8988T (cell line): ENCODE data around the gene EYS.
"Not testable (repeated sequence)": the region's sequence is repeated elsewhere in the genome, so short reads cannot be mapped to it uniquely, and the experiment has no call there.

ENCODE experiments used
- DNase-seq: peaks from one replicate; pipeline ENCODE4 v3.0.0; 2011

Gene EYS

GRCh38 chr6:63800386-63800785 is 1906.6 kb downstream of the EYS start:
- not testable (repeated sequence) for DNase-seq

GRCh38 chr6:63799813-63800212 is 1907.2 kb downstream of the EYS start:
- DNase-seq = no peak

- DNase-seq = no peak
These were observed 1907.7 kb downstream of the EYS start for GRCh38 chr6:63799313-63799712.

GRCh38 chr6:63798378-63798777 is 1908.6 kb downstream of the EYS start:
- no peak for DNase-seq

GRCh38 chr6:63797721-63798120 is 1909.3 kb downstream of the EYS start:
- DNase-seq = no peak

GRCh38 chr6:63795826-63796225 is 1911.2 kb downstream of the EYS start:
- DNase-seq = no peak

GRCh38 chr6:63795006-63795405 is 1912.0 kb downstream of the EYS start:
- DNase-seq = no peak

GRCh38 chr6:63793465-63794137 is 1913.4 kb downstream of the EYS start:
- no peak for DNase-seq

- DNase-seq = no peak
These were observed 1914.1 kb downstream of the EYS start for GRCh38 chr6:63792736-63793464.

- no peak for DNase-seq
These were observed 1916.7 kb downstream of the EYS start for GRCh38 chr6:63790334-63790733.

GRCh38 chr6:63789699-63790098 is 1917.3 kb downstream of the EYS start:
- DNase-seq = no peak

- no peak for DNase-seq
These were observed 1918.5 kb downstream of the EYS start for GRCh38 chr6:63788569-63788968.

- no peak for DNase-seq
These were observed 1920.0 kb downstream of the EYS start for GRCh38 chr6:63787021-63787420.

- no peak for DNase-seq
These were observed 1922.0 kb downstream of the EYS start for GRCh38 chr6:63785006-63785405.

GRCh38 chr6:63783096-63783495 is 1923.9 kb downstream of the EYS start:
- no peak for DNase-seq

GRCh38 chr6:63774961-63775360 is 1932.1 kb downstream of the EYS start:
- no peak for DNase-seq

- no peak for DNase-seq
These were observed 1933.8 kb downstream of the EYS start for GRCh38 chr6:63773200-63773599.

GRCh38 chr6:63765828-63766227 is 1941.2 kb downstream of the EYS start:
- no peak for DNase-seq

- DNase-seq = no peak
These were observed 1942.6 kb downstream of the EYS start for GRCh38 chr6:63764318-63764916.

GRCh38 chr6:63760199-63760598 is 1946.8 kb downstream of the EYS start:
- no peak for DNase-seq

GRCh38 chr6:63759605-63760105 is 1947.4 kb downstream of the EYS start:
- DNase-seq = no peak

GRCh38 chr6:63757826-63758225 is 1949.2 kb downstream of the EYS start:
- no peak for DNase-seq

GRCh38 chr6:63757275-63757674 is 1949.8 kb downstream of the EYS start:
- DNase-seq = not testable (repeated sequence)

GRCh38 chr6:63750400-63750799 is 1956.6 kb downstream of the EYS start:
- DNase-seq = no peak
